ENCODE data around the gene TMEM258. TPM values are rescaled to one million over a fixed set of nuclear protein-coding genes. Genes with fewer than 3 reads are reported as not detected.

Gene TMEM258
- total and polyA plus RNA-seq, 2 experiments from 2014 or later, result 71.3 to 519 TPM

DNA sequence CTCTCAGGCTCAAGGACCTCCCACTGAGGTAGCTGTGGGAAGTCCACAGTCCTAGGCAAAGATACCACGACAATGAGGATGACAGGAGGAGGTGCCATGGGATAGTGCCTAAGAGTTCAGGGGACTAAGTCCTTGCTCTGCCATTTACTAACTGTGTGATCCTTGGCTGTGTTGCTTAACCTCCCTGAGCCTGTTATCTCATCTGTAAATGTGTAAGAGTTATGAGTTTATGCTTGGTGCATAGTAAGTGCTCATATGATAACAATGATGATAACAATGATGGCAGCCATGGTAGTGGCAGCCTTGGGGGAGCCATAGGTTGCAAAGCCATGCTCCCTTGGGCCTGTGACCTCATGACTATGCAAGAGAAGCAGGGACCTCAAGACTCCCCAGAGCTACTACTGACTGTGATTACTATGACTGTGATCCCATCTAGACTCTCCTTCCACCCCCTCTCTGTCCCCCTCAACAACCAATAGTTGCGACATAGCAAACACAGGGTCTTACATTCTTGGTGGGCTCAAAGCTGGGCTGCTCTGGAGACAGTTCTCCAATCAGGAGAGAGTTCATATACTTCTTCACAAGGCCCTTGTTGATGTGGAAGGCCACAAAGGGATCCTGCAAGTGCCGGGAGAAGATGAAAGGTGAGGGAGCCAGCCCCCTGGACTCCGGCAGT lies 20.5 kb upstream of the TMEM258 start (continued):
- no peak for TF ChIP-seq REST (IDR thresholded peaks at IDR 0.05; ENCODE audit: unreplicated experiment)
- TF ChIP-seq ZNF331 (CRISPR knock-in tag; IDR thresholded peaks at IDR 0.05; ENCODE audit: low read depth), result no peak
- no peak for TF ChIP-seq POLR2AphosphoS5 (IDR thresholded peaks at IDR 0.05; ENCODE audit: low read depth)
- no peak for TF ChIP-seq EZH2 (IDR thresholded peaks at IDR 0.05; ENCODE audit: low read depth, unreplicated experiment)

DNA sequence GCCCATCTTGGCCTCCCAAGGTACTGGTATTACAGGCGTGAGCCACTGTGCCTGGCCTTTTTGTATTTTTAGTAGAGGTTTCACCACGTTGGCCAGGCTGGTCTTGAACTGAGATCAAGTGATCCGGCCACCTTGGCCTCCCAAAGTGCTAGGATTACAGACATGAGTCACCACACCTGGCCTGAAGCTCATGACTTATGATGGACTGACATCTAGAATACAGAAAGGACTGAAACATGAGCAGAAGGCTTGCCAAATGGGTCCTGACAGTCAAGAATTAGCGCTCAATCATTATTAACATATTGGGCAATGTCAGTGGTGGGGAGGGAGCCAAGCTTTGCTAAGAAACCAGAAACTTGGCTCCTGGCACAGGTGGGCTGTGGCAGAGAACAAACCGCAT lies 19.4 kb upstream of the TMEM258 start:
- Histone ChIP-seq H4K20me1 (replicated peaks; ENCODE audit: insufficient read depth) (peaks cover 7% of the 10 kb centered on the region), H3K4me2 (no peak overlapping the region), H2AFZ (no peak overlapping the region), H3K9me2 (ENCODE audit: insufficient read depth) (peaks cover 5% of the 10 kb centered on the region; the same call in 1 of the 2 replicates), H3F3A (replicated peaks; ENCODE audit: low read depth) (peaks cover 9% of the 10 kb centered on the region), H3K4me1 (ENCODE audit: insufficient read depth) (no peaks in the 10 kb centered on the region), H3K36me3 (ENCODE audit: insufficient read depth) (peaks cover 42% of the 10 kb centered on the region), H3K27ac (ENCODE audit: low read depth) (no peak overlapping the region), H3K79me2 (replicated peaks; ENCODE audit: insufficient read depth) (peaks cover 23% of the 10 kb centered on the region), H3K27me3 (ENCODE audit: insufficient read depth) (no peaks in the 10 kb centered on the region), H3K4me3 (no peak overlapping the region)
- ATAC-seq (no peak), DNase-seq (ENCODE audit: low spot score) (no peak)
- peaks cover 18% of the 10 kb centered on the region for H3K27me3 Mint-ChIP-seq (ENCODE audit: insufficient read depth, low read depth, poor library complexity)
- H3K27ac Mint-ChIP-seq, result no peak overlapping the region
- peaks cover 81% of the 10 kb centered on the region for H3K36me3 Mint-ChIP-seq (ENCODE audit: low read depth)
- H3K4me3 Mint-ChIP-seq, result no peak overlapping the region
- H3K4me1 Mint-ChIP-seq, result peaks cover 9% of the 10 kb centered on the region
- no peaks in the 10 kb centered on the region; the same call in 2 of the 3 replicates for H3K9me3 Mint-ChIP-seq
- no peak for TF ChIP-seq ZNF114 (CRISPR knock-in tag; IDR thresholded peaks at IDR 0.05)
- no peak for TF ChIP-seq REST (IDR thresholded peaks at IDR 0.05; ENCODE audit: unreplicated experiment)
- TF ChIP-seq, protein P1, sequence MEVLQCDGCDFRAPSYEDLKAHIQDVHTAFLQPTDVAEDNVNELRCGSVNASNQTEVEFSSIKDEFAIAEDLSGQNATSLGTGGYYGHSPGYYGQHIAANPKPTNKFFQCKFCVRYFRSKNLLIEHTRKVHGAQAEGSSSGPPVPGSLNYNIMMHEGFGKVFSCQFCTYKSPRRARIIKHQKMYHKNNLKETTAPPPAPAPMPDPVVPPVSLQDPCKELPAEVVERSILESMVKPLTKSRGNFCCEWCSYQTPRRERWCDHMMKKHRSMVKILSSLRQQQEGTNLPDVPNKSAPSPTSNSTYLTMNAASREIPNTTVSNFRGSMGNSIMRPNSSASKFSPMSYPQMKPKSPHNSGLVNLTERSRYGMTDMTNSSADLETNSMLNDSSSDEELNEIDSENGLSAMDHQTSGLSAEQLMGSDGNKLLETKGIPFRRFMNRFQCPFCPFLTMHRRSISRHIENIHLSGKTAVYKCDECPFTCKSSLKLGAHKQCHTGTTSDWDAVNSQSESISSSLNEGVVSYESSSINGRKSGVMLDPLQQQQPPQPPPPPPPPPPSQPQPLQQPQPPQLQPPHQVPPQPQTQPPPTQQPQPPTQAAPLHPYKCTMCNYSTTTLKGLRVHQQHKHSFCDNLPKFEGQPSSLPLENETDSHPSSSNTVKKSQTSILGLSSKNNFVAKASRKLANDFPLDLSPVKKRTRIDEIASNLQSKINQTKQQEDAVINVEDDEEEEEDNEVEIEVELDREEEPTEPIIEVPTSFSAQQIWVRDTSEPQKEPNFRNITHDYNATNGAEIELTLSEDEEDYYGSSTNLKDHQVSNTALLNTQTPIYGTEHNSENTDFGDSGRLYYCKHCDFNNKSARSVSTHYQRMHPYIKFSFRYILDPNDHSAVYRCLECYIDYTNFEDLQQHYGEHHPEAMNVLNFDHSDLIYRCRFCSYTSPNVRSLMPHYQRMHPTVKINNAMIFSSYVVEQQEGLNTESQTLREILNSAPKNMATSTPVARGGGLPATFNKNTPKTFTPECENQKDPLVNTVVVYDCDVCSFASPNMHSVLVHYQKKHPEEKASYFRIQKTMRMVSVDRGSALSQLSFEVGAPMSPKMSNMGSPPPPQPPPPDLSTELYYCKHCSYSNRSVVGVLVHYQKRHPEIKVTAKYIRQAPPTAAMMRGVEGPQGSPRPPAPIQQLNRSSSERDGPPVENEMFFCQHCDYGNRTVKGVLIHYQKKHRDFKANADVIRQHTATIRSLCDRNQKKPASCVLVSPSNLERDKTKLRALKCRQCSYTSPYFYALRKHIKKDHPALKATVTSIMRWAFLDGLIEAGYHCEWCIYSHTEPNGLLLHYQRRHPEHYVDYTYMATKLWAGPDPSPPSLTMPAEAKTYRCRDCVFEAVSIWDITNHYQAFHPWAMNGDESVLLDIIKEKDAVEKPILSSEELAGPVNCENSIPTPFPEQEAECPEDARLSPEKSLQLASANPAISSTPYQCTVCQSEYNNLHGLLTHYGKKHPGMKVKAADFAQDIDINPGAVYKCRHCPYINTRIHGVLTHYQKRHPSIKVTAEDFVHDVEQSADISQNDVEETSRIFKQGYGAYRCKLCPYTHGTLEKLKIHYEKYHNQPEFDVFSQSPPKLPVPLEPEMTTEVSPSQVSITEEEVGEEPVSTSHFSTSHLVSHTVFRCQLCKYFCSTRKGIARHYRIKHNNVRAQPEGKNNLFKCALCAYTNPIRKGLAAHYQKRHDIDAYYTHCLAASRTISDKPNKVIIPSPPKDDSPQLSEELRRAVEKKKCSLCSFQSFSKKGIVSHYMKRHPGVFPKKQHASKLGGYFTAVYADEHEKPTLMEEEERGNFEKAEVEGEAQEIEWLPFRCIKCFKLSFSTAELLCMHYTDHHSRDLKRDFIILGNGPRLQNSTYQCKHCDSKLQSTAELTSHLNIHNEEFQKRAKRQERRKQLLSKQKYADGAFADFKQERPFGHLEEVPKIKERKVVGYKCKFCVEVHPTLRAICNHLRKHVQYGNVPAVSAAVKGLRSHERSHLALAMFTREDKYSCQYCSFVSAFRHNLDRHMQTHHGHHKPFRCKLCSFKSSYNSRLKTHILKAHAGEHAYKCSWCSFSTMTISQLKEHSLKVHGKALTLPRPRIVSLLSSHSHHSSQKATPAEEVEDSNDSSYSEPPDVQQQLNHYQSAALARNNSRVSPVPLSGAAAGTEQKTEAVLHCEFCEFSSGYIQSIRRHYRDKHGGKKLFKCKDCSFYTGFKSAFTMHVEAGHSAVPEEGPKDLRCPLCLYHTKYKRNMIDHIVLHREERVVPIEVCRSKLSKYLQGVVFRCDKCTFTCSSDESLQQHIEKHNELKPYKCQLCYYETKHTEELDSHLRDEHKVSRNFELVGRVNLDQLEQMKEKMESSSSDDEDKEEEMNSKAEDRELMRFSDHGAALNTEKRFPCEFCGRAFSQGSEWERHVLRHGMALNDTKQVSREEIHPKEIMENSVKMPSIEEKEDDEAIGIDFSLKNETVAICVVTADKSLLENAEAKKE (CRISPR knock-in tag; IDR thresholded peaks at IDR 0.05), result no peak
- TF ChIP-seq ZNF331 (CRISPR knock-in tag; IDR thresholded peaks at IDR 0.05; ENCODE audit: low read depth), result no peak
- no peak for TF ChIP-seq STAT1 (IDR thresholded peaks at IDR 0.05; ENCODE audit: unreplicated experiment)
- no peak for TF ChIP-seq EZH2phosphoT487 (IDR thresholded peaks at IDR 0.05; ENCODE audit: unreplicated experiment)
- TF ChIP-seq POLR2AphosphoS5 (IDR thresholded peaks at IDR 0.05; ENCODE audit: low read depth), result no peak
- TF ChIP-seq ETS1 (IDR thresholded peaks at IDR 0.05), result no peak

Measured in GM23338 (cell line).